HCT116 (cell line): ENCODE data around the gene IFI44. TPM values are rescaled to one million over a fixed set of nuclear protein-coding genes. Genes with fewer than 3 reads are reported as not detected.

Experiments used
- ATAC-seq: fragments of 200-7000 bp; cut with Tn5 transposase; 2 replicates; pipeline ENCODE4 v1.9.1; 2020; ENCODE audit warnings: mild to moderate bottlenecking, moderate library complexity
- BruUV-seq: library from RNA; stranded (reverse); fragments of 400-500 nt; replicated peaks from 2 replicates; lab custom pipeline; 2021; lab: Mats Ljungman, UMichigan
- CTCF ChIA-PET: fragments of 300-600 bp; sonication (Branson Sonifier 250); formaldehyde crosslinking; loops from one replicate; lab custom pipeline; 2021; ENCODE audit warnings: antibody characterized with exemption; lab: Charles Lee
- POLR2A ChIA-PET: fragments of 300-600, 350-600 bp; sonication (Branson Sonifier 250); formaldehyde crosslinking; loops from one replicate; lab custom pipeline; 2021; ENCODE audit warnings: antibody characterized with exemption; lab: Charles Lee
- RAD21 ChIA-PET, 2 experiments: fragments of 300-600 bp; sonication (Branson Sonifier 250); formaldehyde crosslinking; loops; one replicate each; lab custom pipeline; 2023; ENCODE audit warnings: low total read pairs in 2 of 2; ENCODE audit not compliant: uncharacterized antibody in 2 of 2, unreplicated experiment in 2 of 2, low non-redundant PET in 1 of 2; lab: Charles Lee
- DNase-seq: peaks from one replicate; pipeline ENCODE4 v3.0.0-alpha.2; 2010; ENCODE audit warnings: low read depth, low spot score
- H2AFZ ChIP-seq: fragments of 200-600 bp; shearing (Covaris generic), sonication (generic); 2 replicates; pipeline ENCODE4 v1.6.1; 2017; ENCODE audit warnings: low read depth, mixed run types, mixed read lengths, antibody characterized with exemption, low read length; ENCODE audit not compliant: poor library complexity, severe bottlenecking
- H3K27ac ChIP-seq: 2 replicates; pipeline ENCODE4 v1.5.1; 2012; ENCODE audit warnings: low read depth, low read length
- H3K27me3 ChIP-seq: fragments of 200-600 bp; sonication (generic); 2 replicates; pipeline ENCODE4 v1.6.1; 2016; ENCODE audit warnings: mixed run types, low read length, mixed read lengths; ENCODE audit not compliant: insufficient read depth
- H3K36me3 ChIP-seq, 2 experiments: fragments of 200-500 bp in 1 of 2; fragments of 200-600 bp in 1 of 2; sonication (Bioruptor generic) in 1 of 2; sonication (generic) in 1 of 2; 2 replicates each; pipeline versions ENCODE4 v1.5.1 to v1.6.1; 2014 to 2016; ENCODE audit warnings: low read length in 2 of 2, inconsistent platforms in 1 of 2, mixed read lengths in 1 of 2, mixed run types in 1 of 2; ENCODE audit not compliant: insufficient read depth in 2 of 2, control insufficient read depth in 1 of 2
- H3K4me1 ChIP-seq, 2 experiments: fragments of 200-600 bp in 1 of 2; sonication (generic) in 1 of 2; 2 replicates each; pipeline versions ENCODE4 v1.5.1 to v1.6.1; 2012 to 2017; ENCODE audit warnings: low read length in 2 of 2, inconsistent platforms in 1 of 2, mild to moderate bottlenecking in 1 of 2, mixed read lengths in 1 of 2, mixed run types in 1 of 2, moderate library complexity in 1 of 2; ENCODE audit not compliant: insufficient read depth in 2 of 2, control insufficient read depth in 1 of 2
- H3K4me2 ChIP-seq: fragments of 200-600 bp; sonication (generic); 2 replicates; pipeline ENCODE4 v1.6.1; 2017; ENCODE audit warnings: mixed run types, low read length, mixed read lengths
- H3K4me3 ChIP-seq, 2 experiments: fragments of 200-600 bp in 1 of 2; sonication (generic) in 1 of 2; replicated peaks in 1 of 2; 2 replicates each; pipeline ENCODE4 v1.5.1; 2011 to 2016; ENCODE audit warnings: low read length in 2 of 2, control low read depth in 1 of 2, low read depth in 1 of 2, mild to moderate bottlenecking in 1 of 2, mixed read lengths in 1 of 2, mixed run types in 1 of 2
- H3K79me2 ChIP-seq: fragments of 200-600 bp; sonication (generic); 2 replicates; pipeline ENCODE4 v1.6.1; 2017; ENCODE audit warnings: mild to moderate bottlenecking, mixed run types, low read length, moderate library complexity, mixed read lengths; ENCODE audit not compliant: insufficient read depth
- H3K9ac ChIP-seq: fragments of 200-600 bp; sonication (generic); 2 replicates; pipeline ENCODE4 v1.6.1; 2016; ENCODE audit warnings: low read length, mixed read lengths
- H3K9me2 ChIP-seq: fragments of 200-600 bp; sonication (generic), shearing (Covaris generic); 2 replicates; pipeline ENCODE4 v1.6.1; 2017; ENCODE audit warnings: mixed run types, mild to moderate bottlenecking, moderate library complexity; ENCODE audit not compliant: insufficient read depth
- H3K9me3 ChIP-seq, 2 experiments: fragments of 200-500 bp in 1 of 2; fragments of 200-600 bp in 1 of 2; sonication (Bioruptor generic) in 1 of 2; sonication (generic) in 1 of 2; 2 replicates each; pipeline ENCODE4 v1.6.1; 2014 to 2017; ENCODE audit warnings: low read length in 2 of 2, mixed read lengths in 2 of 2, inconsistent platforms in 1 of 2, low read depth in 1 of 2, mild to moderate bottlenecking in 1 of 2, mixed run types in 1 of 2, moderate library complexity in 1 of 2; ENCODE audit not compliant: control insufficient read depth in 1 of 2, insufficient read depth in 1 of 2
- H4K20me1 ChIP-seq: fragments of 200-600 bp; sonication (generic), shearing (Covaris generic); 2 replicates; pipeline ENCODE4 v1.6.1; 2017; ENCODE audit warnings: mixed run types, mild to moderate bottlenecking, moderate library complexity; ENCODE audit not compliant: insufficient read depth
- CBX3 ChIP-seq: IDR thresholded peaks from 2 replicates; pipeline ENCODE4 v1.6.1; 2012; ENCODE audit warnings: low read depth
- CEBPB ChIP-seq: IDR thresholded peaks from 2 replicates; pipeline ENCODE4 v1.6.1; 2012; ENCODE audit warnings: low read depth
- CTCF ChIP-seq, 3 experiments: fragments of 200-600 bp in 1 of 3; sonication (generic) in 1 of 3; IDR thresholded peaks in 2 of 3; conservative IDR thresholded peaks in 1 of 3; 2 replicates each; pipeline ENCODE4 v1.5.1; 2012 to 2017; ENCODE audit warnings: low read depth in 2 of 3, low read length in 2 of 3, antibody characterized with exemption in 1 of 3, borderline replicate concordance in 1 of 3, control low read depth in 1 of 3, mild to moderate bottlenecking in 1 of 3, mixed read lengths in 1 of 3, mixed run types in 1 of 3, moderate library complexity in 1 of 3; ENCODE audit not compliant: insufficient read depth in 1 of 3
- EGR1 ChIP-seq: IDR thresholded peaks from 2 replicates; pipeline ENCODE4 v1.6.1; 2012; ENCODE audit warnings: low read depth
- ELF1 ChIP-seq: IDR thresholded peaks from 2 replicates; pipeline ENCODE4 v1.6.1; 2012; ENCODE audit warnings: low read depth, borderline replicate concordance
- EZH2 ChIP-seq: fragments of 200-600 bp; sonication (generic); IDR thresholded peaks from 2 replicates; pipeline ENCODE4 v1.6.1; 2017; ENCODE audit warnings: antibody characterized with exemption, mixed run types
- EZH2phosphoT487 ChIP-seq: fragments of 200-600 bp; IDR thresholded peaks from 2 replicates; pipeline ENCODE4 v1.6.1; 2018; ENCODE audit warnings: antibody characterized with exemption, borderline replicate concordance
- FOSL1 ChIP-seq: IDR thresholded peaks from 2 replicates; pipeline ENCODE4 v1.6.1; 2012; ENCODE audit warnings: low read depth
- JUND ChIP-seq: IDR thresholded peaks from 2 replicates; pipeline ENCODE4 v1.6.1; 2012
- MAX ChIP-seq: IDR thresholded peaks from 2 replicates; pipeline ENCODE4 v1.6.1; 2012
- RAD21 ChIP-seq: IDR thresholded peaks from 2 replicates; pipeline ENCODE4 v1.6.1; 2012; ENCODE audit warnings: low read depth, mild to moderate bottlenecking
- REST ChIP-seq: IDR thresholded peaks from 2 replicates; pipeline ENCODE4 v1.6.1; 2012; ENCODE audit warnings: low read depth
- SIN3A ChIP-seq: IDR thresholded peaks from 2 replicates; pipeline ENCODE4 v1.6.1; 2012; ENCODE audit warnings: low read depth
- SP1 ChIP-seq: IDR thresholded peaks from 2 replicates; pipeline ENCODE4 v1.6.1; 2012; ENCODE audit warnings: low read depth
- SRF ChIP-seq: IDR thresholded peaks from 2 replicates; pipeline ENCODE4 v1.6.1; 2012; ENCODE audit warnings: low read depth
- ZNF274 ChIP-seq: fragments of 200-500 bp; sonication (Bioruptor generic); IDR thresholded peaks from 2 replicates; pipeline ENCODE4 v1.6.1; 2014; ENCODE audit warnings: mild to moderate bottlenecking, low read depth, low read length, inconsistent platforms
- intact Hi-C: fragments of 100-400 bp; cut with micrococcal nuclease; formaldehyde crosslinking; loops from 2 replicates; pipeline ENCODE4 v1.10.0; 2022
- total RNA-seq: library from RNA; stranded (reverse); gene quantifications from one replicate; pipeline ENCODE4 v1.2.1, GENCODE V29; 2021; ENCODE audit not compliant: unreplicated experiment
- TF ChIP-seq, protein P1 (sequence below): IDR thresholded peaks from 2 replicates; pipeline ENCODE4 v1.6.1; 2012
- TF ChIP-seq, protein P2 (sequence below): IDR thresholded peaks from 2 replicates; pipeline ENCODE4 v1.6.1; 2011; ENCODE audit warnings: mild to moderate bottlenecking, low read length, moderate library complexity; ENCODE audit not compliant: insufficient replicate concordance; ENCODE audit errors: extremely low read depth

IFI44 gene
- total RNA-seq, 1 experiment from 2014 or later: 0.66 TPM

GRCh38 chr1:78619803-78620579 lies 29.6 kb upstream of the IFI44 start, which contains the start of gene IFI44L:
Gene IFI44L, plus strand, starts transcription at chr1:78620448. Its CDS starts 7,468 bp downstream, at chr1:78627916.
- no peaks in the 10 kb centered on the region for H3K36me3 ChIP-seq
- no peaks in the 10 kb centered on the region for H3K9me3 ChIP-seq
- H3K4me2 ChIP-seq: no peak within 1 kb of the TSS
- CTCF ChIA-PET: interaction anchor here (1.3 to 1.6 kb wide), 2 partner anchors 18 to 488 kb away, joined by 3 to 4 read pairs; no protein-coding TSS in a partner anchor
- POLR2A ChIA-PET: no interaction called here
- DNase-seq: no peak
- H3K79me2 ChIP-seq: no peaks in the 10 kb centered on the region
- TF ChIP-seq SIN3A (no peak), REST (no peak), JUND (no peak), EGR1 (no peak), CBX3 (no peak), SRF (no peak), FOSL1 (no peak), CEBPB (no peak), EZH2 (no peak), RAD21 (no peak), MAX (no peak), ZNF274 (no peak), ELF1 (no peak), SP1 (no peak), EZH2phosphoT487 (no peak), CTCF (IDR thresholded peaks at IDR 0.05 in 2 of 3, conservative IDR thresholded peaks at IDR 0.05 in 1 of 3; ENCODE audit: borderline replicate concordance in 1 of 3, insufficient read depth in 1 of 3, low read depth in 2 of 3, low read length in 2 of 3) (no peak)
- TF ChIP-seq, protein P1, sequence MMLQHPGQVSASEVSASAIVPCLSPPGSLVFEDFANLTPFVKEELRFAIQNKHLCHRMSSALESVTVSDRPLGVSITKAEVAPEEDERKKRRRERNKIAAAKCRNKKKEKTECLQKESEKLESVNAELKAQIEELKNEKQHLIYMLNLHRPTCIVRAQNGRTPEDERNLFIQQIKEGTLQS: no peak
- TF ChIP-seq, protein P2, sequence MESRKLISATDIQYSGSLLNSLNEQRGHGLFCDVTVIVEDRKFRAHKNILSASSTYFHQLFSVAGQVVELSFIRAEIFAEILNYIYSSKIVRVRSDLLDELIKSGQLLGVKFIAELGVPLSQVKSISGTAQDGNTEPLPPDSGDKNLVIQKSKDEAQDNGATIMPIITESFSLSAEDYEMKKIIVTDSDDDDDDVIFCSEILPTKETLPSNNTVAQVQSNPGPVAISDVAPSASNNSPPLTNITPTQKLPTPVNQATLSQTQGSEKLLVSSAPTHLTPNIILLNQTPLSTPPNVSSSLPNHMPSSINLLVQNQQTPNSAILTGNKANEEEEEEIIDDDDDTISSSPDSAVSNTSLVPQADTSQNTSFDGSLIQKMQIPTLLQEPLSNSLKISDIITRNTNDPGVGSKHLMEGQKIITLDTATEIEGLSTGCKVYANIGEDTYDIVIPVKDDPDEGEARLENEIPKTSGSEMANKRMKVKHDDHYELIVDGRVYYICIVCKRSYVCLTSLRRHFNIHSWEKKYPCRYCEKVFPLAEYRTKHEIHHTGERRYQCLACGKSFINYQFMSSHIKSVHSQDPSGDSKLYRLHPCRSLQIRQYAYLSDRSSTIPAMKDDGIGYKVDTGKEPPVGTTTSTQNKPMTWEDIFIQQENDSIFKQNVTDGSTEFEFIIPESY: no peak
- TF ChIP-seq, all 23 proteins: peak for 0
- H4K20me1 ChIP-seq: no peaks in the 10 kb centered on the region
- no peak within 1 kb of the TSS for H3K9ac ChIP-seq
- H3K27ac ChIP-seq: no peak within 1 kb of the TSS
- H3K9me2 ChIP-seq: no peaks in the 10 kb centered on the region
- no peak within 1 kb of the TSS for H2AFZ ChIP-seq
- RAD21 ChIA-PET: no interaction called here
- BruUV-seq: no TSS peak
- no peak for ATAC-seq
- H3K27me3 ChIP-seq: no peaks in the 10 kb centered on the region
- intact Hi-C loops: loop anchor here (5.0 kb wide), 1 partner anchor 577 kb away; no protein-coding TSS in a partner anchor
- H3K4me3 ChIP-seq: no peak within 1 kb of the TSS
- H3K4me1 ChIP-seq: peaks cover 0 to 3% of the 10 kb centered on the region in 2 experiments; a peak in 2 of 4 replicates
